ENCODE data around the gene KIF4A. TPM values are rescaled to one million over a fixed set of nuclear protein-coding genes. Genes with fewer than 3 reads are reported as not detected.

The KIF4A gene
- total RNA-seq, 1 donor from 2014 or later = 0.25 TPM

- Histone ChIP-seq H3K27ac (replicated peaks) (peak overlapping the region; percentile 88), H3K36me3 (no peaks in the 10 kb centered on the region), H3K27me3 (ENCODE audit: low read depth) (no peaks in the 10 kb centered on the region), H3K4me3 (peak overlapping the region; percentile 78), H3K4me1 (peaks cover 20% of the 10 kb centered on the region), H3K9me3 (replicated peaks) (no peaks in the 10 kb centered on the region)
- no peak for TF ChIP-seq CTCF (IDR thresholded peaks at IDR 0.05; ENCODE audit: borderline replicate concordance)
- intact Hi-C loops (cut with micrococcal nuclease) = no loop called here
- no peak for DNase-seq
These were observed 143.3 kb downstream of the KIF4A start for GRCh38 chrX:70432936-70433847.

GRCh38 chrX:70433848-70434351 is 144.0 kb downstream of the KIF4A start:
- Histone ChIP-seq H3K4me1 (peaks cover 20% of the 10 kb centered on the region), H3K36me3 (no peaks in the 10 kb centered on the region), H3K9me3 (replicated peaks) (no peaks in the 10 kb centered on the region), H3K27me3 (ENCODE audit: low read depth) (no peaks in the 10 kb centered on the region), H3K27ac (replicated peaks) (peak overlapping the region; percentile 88), H3K4me3 (peak overlapping the region; percentile 78)
- peak; percentile 67 for DNase-seq
- intact Hi-C loops (cut with micrococcal nuclease) = no loop called here
- peak; percentile 75 for TF ChIP-seq CTCF (IDR thresholded peaks at IDR 0.05; ENCODE audit: borderline replicate concordance)

GRCh38 chrX:70434352-70434866 is 144.5 kb downstream of the KIF4A start:
- no peaks in the 10 kb centered on the region for H3K36me3 ChIP-seq
- H3K27me3 ChIP-seq (ENCODE audit: low read depth) = no peaks in the 10 kb centered on the region
- peak overlapping the region; percentile 88 for H3K27ac ChIP-seq (replicated peaks)
- intact Hi-C loops (cut with micrococcal nuclease) = no loop called here
- H3K9me3 ChIP-seq (replicated peaks) = no peaks in the 10 kb centered on the region
- peaks cover 20% of the 10 kb centered on the region for H3K4me1 ChIP-seq
- no peak for TF ChIP-seq CTCF (IDR thresholded peaks at IDR 0.05; ENCODE audit: borderline replicate concordance)
- H3K4me3 ChIP-seq = peak overlapping the region; percentile 78
- peak; percentile 87 for DNase-seq

GRCh38 chrX:70434914-70435586 is 145.1 kb downstream of the KIF4A start:
- intact Hi-C loops (cut with micrococcal nuclease) = no loop called here
- DNase-seq = peak; percentile 33
- TF ChIP-seq CTCF (IDR thresholded peaks at IDR 0.05; ENCODE audit: borderline replicate concordance) = no peak

GRCh38 chrX:70436343-70436742 is 146.4 kb downstream of the KIF4A start:
- peaks cover 20% of the 10 kb centered on the region for H3K4me1 ChIP-seq
- H3K27ac ChIP-seq (replicated peaks) = peak overlapping the region; percentile 88
- no peak for DNase-seq
- no peaks in the 10 kb centered on the region for H3K36me3 ChIP-seq
- H3K4me3 ChIP-seq = no peak overlapping the region
- no peaks in the 10 kb centered on the region for H3K9me3 ChIP-seq (replicated peaks)
- no peak for TF ChIP-seq CTCF (IDR thresholded peaks at IDR 0.05; ENCODE audit: borderline replicate concordance)
- H3K27me3 ChIP-seq (ENCODE audit: low read depth) = no peaks in the 10 kb centered on the region
- intact Hi-C loops (cut with micrococcal nuclease) = no loop called here

More at GRCh38 chrX:70434914-70435586, 145.1 kb downstream of the KIF4A start:
- Histone ChIP-seq H3K9me3 (replicated peaks) (no peaks in the 10 kb centered on the region), H3K4me1 (peaks cover 20% of the 10 kb centered on the region), H3K4me3 (peak overlapping the region; percentile 78), H3K36me3 (no peaks in the 10 kb centered on the region), H3K27me3 (ENCODE audit: low read depth) (no peaks in the 10 kb centered on the region), H3K27ac (replicated peaks) (peak overlapping the region; percentile 88)

Measured in left ventricle myocardium inferior (tissue), 1 donor.